B cell (primary cell): ENCODE results near the gene LAMA1.

Source experiments
- CTCF ChIP-seq: fragments of 200-600 bp; IDR thresholded peaks from one replicate; pipeline ENCODE4 v1.8.0; 2022; ENCODE audit warnings: antibody characterized with exemption, mild to moderate bottlenecking
- EZH2 ChIP-seq: IDR thresholded peaks from 2 replicates; pipeline ENCODE4 v1.6.1; 2012; ENCODE audit warnings: borderline replicate concordance, low read depth, mild to moderate bottlenecking, moderate library complexity, low read length; ENCODE audit not compliant: insufficient read depth, poor library complexity, severe bottlenecking

GRCh38 chr18:6976935-6977334 is 140.7 kb downstream of the LAMA1 start:
- TF ChIP-seq CTCF = no peak
- TF ChIP-seq EZH2 = no peak
